ENCODE data around the gene LMX1B. TPM values are rescaled to one million over a fixed set of nuclear protein-coding genes. Genes with fewer than 3 reads are reported as not detected.

The LMX1B gene
- total RNA-seq, 1 experiment from 2014 or later: 11.3 TPM

GRCh38 chr9:126708178-126708577, 94.5 kb downstream of the LMX1B start:
- ChIA-PET RAD21 (ENCODE audit: low non-redundant PET in 1 of 2, low total read pairs in 2 of 2, uncharacterized antibody in 2 of 2, unreplicated experiment in 2 of 2) (no interaction called here), CTCF (interaction anchor here (0.6 to 8.2 kb wide), 2 partner anchors 22 to 72 kb away, joined by 3 to 340 read pairs; no protein-coding TSS in a partner anchor), POLR2A (no interaction called here)
- Histone ChIP-seq H3K79me2 (ENCODE audit: insufficient read depth, low read length) (no peaks in the 10 kb centered on the region), H2AFZ (ENCODE audit: low read depth, low read length, poor library complexity, severe bottlenecking) (no peak overlapping the region), H3K4me3 (replicated peaks in 1 of 2; ENCODE audit: low read depth in 1 of 2, low read length in 2 of 2) (no peak overlapping the region), H3K9ac (ENCODE audit: low read length) (no peak overlapping the region), H3K9me2 (ENCODE audit: insufficient read depth) (no peaks in the 10 kb centered on the region), H3K4me2 (ENCODE audit: low read length) (no peak overlapping the region), H3K9me3 (ENCODE audit: control insufficient read depth in 1 of 2, insufficient read depth in 1 of 2, low read depth in 1 of 2, low read length in 2 of 2) (no peaks in the 10 kb centered on the region), H3K27ac (ENCODE audit: low read depth, low read length) (no peak overlapping the region), H3K27me3 (ENCODE audit: insufficient read depth, low read length) (no peaks in the 10 kb centered on the region), H4K20me1 (ENCODE audit: insufficient read depth) (no peaks in the 10 kb centered on the region), H3K36me3 (ENCODE audit: control insufficient read depth in 1 of 2, insufficient read depth in 2 of 2, low read length in 2 of 2) (no peaks in the 10 kb centered on the region), H3K4me1 (ENCODE audit: control insufficient read depth in 1 of 2, insufficient read depth in 2 of 2, low read length in 2 of 2) (peaks cover 12 to 30% of the 10 kb centered on the region in 2 experiments)
- no peak for ATAC-seq
- intact Hi-C loops (cut with micrococcal nuclease): no loop called here
- no TSS peak for BruUV-seq (replicated peaks)
- DNase-seq (ENCODE audit: low read depth, low spot score): no peak
- TF ChIP-seq CEBPB (IDR thresholded peaks at IDR 0.05; ENCODE audit: low read depth) (no peak), EGR1 (IDR thresholded peaks at IDR 0.05; ENCODE audit: low read depth) (no peak), SRF (IDR thresholded peaks at IDR 0.05; ENCODE audit: low read depth) (no peak), POLR2A (IDR thresholded peaks at IDR 0.05; ENCODE audit: borderline replicate concordance, extremely low read depth, insufficient read depth, insufficient read length) (no peak), TCF7L2 (IDR thresholded peaks at IDR 0.05; ENCODE audit: borderline replicate concordance, extremely low read depth, insufficient read depth, insufficient read length) (no peak), YY1 (IDR thresholded peaks at IDR 0.05; ENCODE audit: extremely low read depth, insufficient replicate concordance, low read depth, low read length) (no peak), CTCF (IDR thresholded peaks at IDR 0.05 in 2 of 3, conservative IDR thresholded peaks at IDR 0.05 in 1 of 3; ENCODE audit: borderline replicate concordance in 1 of 3, insufficient read depth in 1 of 3, low read depth in 2 of 3, low read length in 2 of 3) (no peak)

GRCh38 chr9:126709241-126709640, 95.5 kb downstream of the LMX1B start:
- H3K4me1 ChIP-seq (ENCODE audit: control insufficient read depth in 1 of 2, insufficient read depth in 2 of 2, low read length in 2 of 2): peaks cover 11 to 25% of the 10 kb centered on the region in 2 experiments
- no peak overlapping the region for H3K4me3 ChIP-seq (replicated peaks in 1 of 2; ENCODE audit: low read depth in 1 of 2, low read length in 2 of 2)
- intact Hi-C loops (cut with micrococcal nuclease): no loop called here
- BruUV-seq (replicated peaks): no TSS peak
- no peaks in the 10 kb centered on the region for H3K79me2 ChIP-seq (ENCODE audit: insufficient read depth, low read length)
- no peak for DNase-seq (ENCODE audit: low read depth, low spot score)
- H3K36me3 ChIP-seq (ENCODE audit: control insufficient read depth in 1 of 2, insufficient read depth in 2 of 2, low read length in 2 of 2): no peaks in the 10 kb centered on the region
- CTCF ChIA-PET: no interaction called here
- H3K27me3 ChIP-seq (ENCODE audit: insufficient read depth, low read length): no peaks in the 10 kb centered on the region
- H2AFZ ChIP-seq (ENCODE audit: low read depth, low read length, poor library complexity, severe bottlenecking): no peak overlapping the region
- no peak overlapping the region for H3K9ac ChIP-seq (ENCODE audit: low read length)
- H3K4me2 ChIP-seq (ENCODE audit: low read length): no peak overlapping the region
- H3K9me3 ChIP-seq (ENCODE audit: control insufficient read depth in 1 of 2, insufficient read depth in 1 of 2, low read depth in 1 of 2, low read length in 2 of 2): no peaks in the 10 kb centered on the region
- no peaks in the 10 kb centered on the region for H4K20me1 ChIP-seq (ENCODE audit: insufficient read depth)
- RAD21 ChIA-PET (ENCODE audit: low non-redundant PET in 1 of 2, low total read pairs in 2 of 2, uncharacterized antibody in 2 of 2, unreplicated experiment in 2 of 2): no interaction called here
- ATAC-seq: no peak
- H3K27ac ChIP-seq (ENCODE audit: low read depth, low read length): no peak overlapping the region
- POLR2A ChIA-PET: no interaction called here
- H3K9me2 ChIP-seq (ENCODE audit: insufficient read depth): no peaks in the 10 kb centered on the region
- TF ChIP-seq FOSL1 (IDR thresholded peaks at IDR 0.05; ENCODE audit: low read depth): no peak
- TF ChIP-seq ZFX (IDR thresholded peaks at IDR 0.05): no peak
- no peak for TF ChIP-seq EZH2phosphoT487 (IDR thresholded peaks at IDR 0.05; ENCODE audit: borderline replicate concordance)
- no peak for TF ChIP-seq ZBTB33 (IDR thresholded peaks at IDR 0.05; ENCODE audit: extremely low read depth, insufficient replicate concordance, low read length)
- TF ChIP-seq YY1 (IDR thresholded peaks at IDR 0.05; ENCODE audit: extremely low read depth, insufficient replicate concordance, low read depth, low read length): no peak
- TF ChIP-seq ELF1 (IDR thresholded peaks at IDR 0.05; ENCODE audit: borderline replicate concordance, low read depth): no peak
- no peak for TF ChIP-seq POLR2AphosphoS5 (IDR thresholded peaks at IDR 0.05; ENCODE audit: low read depth, low read length)
- TF ChIP-seq CEBPB (IDR thresholded peaks at IDR 0.05; ENCODE audit: low read depth): no peak
- no peak for TF ChIP-seq TCF7L2 (IDR thresholded peaks at IDR 0.05; ENCODE audit: borderline replicate concordance, extremely low read depth, insufficient read depth, insufficient read length)

Data from HCT116 (cell line).